Myocyte (in vitro differentiated cells): ENCODE measurements around the gene NINL. TPM values are rescaled to one million over a fixed set of nuclear protein-coding genes. Genes with fewer than 3 reads are reported as not detected.

Experiments
- DNase-seq: peaks from one replicate; pipeline ENCODE4 v3.0.0-alpha.2; 2012; ENCODE audit warnings: low read depth
- total RNA-seq: library from RNA; depleted of rRNA; stranded (reverse); fragments of >200 nt; gene quantifications from 2 replicates; pipeline ENCODE4 v1.2.3, GENCODE V29; 2014

NINL gene
- total RNA-seq, 1 donor from 2014 or later = 4.7 TPM

DNA sequence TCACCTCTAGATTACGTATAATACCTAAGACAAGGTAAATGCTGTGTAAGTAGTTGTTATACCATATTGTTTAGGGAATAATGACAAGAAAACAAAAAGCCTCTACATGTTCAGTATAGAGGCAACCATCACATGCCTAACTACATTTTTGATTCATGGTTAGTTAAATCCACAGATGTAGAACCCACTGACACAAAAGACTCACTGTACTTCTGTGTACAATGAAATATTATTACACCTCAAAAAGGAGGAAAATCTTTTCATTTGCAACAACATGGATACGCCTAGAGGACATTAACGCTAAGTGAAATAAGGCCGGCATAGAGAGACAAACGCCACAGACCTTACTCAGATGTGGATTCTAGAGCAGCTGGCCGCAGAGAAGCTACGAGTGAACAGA, 50.5 kb downstream of the NINL start:
- no peak for DNase-seq

DNA sequence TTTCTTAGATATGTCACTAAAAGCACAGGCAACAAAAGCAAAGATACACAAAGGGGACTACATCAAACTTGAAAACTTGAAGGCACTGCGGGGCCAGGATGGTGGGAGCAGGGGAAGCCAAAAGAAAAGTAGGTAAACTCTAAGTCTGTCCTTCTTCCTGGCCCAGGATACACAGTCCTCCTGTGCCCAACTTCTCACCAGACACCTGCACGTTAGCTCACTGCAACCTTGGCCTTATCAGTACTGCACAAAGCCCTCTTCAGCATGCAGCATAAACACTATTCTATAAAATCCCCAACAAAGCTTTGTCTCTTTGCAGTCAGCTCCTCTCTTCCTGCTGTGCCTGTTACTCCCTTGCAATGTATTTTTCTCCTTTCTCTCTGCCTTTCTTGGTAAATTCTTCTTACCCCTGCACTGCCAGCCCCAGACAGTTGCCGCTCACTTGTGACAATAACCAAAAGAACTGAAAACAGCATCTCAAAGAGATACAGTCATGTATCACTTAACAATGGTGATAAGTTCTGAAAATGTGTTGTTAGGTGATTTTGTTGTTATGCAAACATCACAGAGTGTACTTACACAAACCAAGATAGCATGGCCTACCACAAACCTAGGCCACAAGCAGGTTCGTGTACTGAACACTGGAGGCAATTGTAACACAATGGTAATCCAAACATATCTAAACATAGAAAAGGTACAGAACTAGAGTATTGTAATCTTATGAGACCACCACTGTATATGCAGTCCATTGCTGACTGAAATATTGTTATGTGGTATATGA, 51.2 kb downstream of the NINL start:
- no peak for DNase-seq

DNA sequence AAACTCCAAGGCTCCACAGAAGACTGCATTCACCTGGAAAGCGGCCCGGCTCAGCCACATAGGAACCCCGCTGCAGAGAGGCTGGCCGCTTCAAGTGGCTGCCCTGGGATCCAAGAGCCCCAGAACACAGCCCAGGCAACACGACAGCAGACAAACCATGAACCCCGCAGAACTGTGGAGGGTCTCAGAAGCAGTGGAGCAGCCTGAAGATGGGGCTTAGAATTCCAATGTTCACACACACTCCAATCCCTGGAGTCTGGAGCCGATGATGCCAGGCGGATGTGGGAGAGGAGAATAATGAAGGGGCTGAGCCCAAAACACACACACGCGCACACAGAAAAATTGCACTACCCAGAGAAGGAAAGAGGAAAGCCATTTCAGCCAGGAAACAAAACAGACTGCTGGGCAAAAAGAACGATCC, 52.4 kb downstream of the NINL start:
- DNase-seq = no peak

DNA sequence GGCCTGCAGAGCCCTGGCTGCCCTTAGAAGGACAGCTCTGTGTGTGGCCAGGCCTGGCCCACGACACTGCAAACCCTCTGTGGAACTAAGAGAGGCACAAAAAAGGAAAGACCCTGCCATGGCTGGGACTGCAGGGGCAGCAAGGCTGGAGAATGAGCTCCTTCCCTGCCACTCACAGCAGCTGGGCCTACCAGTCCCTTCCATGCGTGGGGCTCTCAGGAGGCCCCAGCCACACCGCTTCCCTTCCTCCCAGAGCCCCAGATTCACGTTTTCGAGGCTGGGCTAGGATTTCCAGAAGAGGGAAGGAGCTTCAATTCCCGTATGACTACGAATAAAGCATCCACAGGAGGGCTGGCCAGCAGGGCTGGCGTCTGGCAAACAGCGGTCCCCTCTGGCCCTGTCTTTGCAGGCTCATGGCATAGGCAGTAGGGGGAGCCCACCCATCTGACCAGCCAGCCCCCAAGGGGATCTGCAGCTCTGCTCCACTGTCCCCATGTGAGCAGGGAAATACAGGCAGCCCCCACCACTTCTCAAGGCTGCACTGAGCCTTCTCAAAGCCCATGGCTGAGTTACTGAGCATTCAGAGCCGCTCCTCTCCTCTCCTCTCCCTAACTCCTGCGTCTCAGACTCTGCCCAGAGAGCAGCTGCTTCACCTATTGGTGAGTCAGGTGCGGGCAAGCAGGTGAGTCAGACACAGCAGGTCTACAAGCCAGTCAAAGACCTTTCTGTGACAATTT, 53.1 kb downstream of the NINL start:
- DNase-seq = no peak

DNA sequence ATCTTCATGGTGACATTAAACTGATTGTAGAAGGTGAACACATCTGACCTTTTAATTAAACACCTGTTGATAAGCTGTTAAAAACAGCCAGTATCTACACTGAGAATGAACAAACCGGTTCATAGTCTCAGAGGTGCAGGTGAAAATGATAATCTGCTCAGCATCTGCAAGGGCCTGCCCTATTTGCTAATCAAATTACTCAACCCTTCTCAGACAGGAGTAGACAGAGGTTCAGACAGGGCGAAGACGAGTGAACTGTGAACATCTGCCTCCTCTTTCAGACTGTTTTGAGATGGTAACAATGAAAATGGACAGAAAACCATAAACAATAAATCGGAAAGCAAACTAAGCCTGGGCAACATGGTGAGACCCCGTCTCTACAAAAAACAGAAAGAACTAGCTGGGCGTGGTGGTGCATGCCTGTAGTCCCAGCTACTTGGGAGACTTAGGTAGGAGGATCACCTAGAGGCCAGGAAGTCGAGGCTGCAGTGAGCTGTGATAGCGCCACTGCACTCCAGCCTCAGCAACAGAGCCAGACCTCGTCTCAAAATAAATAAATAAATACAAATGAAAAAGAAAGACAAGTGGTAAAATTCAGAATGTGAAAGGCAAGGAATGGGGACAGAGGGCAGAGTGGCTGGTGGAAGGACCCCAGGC, 55.9 kb downstream of the NINL start:
- DNase-seq = no peak

DNA sequence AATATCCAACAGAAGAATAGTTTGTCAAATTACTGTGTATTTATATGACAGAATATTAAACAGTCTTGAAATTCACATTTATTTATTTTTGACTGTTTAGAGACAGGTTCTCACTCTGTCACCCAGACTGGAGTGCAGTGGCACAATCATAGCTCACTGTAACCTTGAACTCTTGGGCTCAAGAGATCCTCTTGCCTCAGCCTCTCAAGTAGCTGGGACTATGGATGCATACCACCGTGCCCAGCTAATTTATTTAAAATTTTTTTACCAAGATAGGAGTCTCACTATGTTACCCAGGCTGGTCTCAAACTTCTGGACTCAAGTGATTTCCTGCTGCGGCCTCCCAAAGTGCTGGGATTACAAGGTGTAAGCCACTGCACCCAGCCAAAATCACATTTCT, 57.4 kb downstream of the NINL start:
- no peak for DNase-seq

DNA sequence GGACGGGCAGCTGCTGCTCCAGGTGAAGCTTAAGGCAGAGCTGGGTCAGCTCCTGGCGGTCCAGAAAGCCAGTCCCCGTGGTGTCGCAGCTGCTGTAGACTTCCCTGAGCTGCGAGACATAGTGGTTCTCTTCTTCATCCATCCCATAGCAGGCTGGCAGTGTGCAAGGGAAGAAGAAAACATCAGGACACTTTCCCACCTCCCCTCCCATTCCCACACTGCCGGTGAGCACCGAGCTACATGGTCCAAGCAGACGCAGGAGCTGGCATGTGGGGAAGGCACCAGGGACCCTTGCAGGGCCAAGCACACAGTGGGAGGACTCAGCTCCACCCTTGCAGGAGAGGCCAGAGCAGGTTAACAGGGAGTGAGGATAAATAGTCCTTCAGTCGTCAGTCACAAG, 58.9 kb downstream of the NINL start:
- DNase-seq = no peak

DNA sequence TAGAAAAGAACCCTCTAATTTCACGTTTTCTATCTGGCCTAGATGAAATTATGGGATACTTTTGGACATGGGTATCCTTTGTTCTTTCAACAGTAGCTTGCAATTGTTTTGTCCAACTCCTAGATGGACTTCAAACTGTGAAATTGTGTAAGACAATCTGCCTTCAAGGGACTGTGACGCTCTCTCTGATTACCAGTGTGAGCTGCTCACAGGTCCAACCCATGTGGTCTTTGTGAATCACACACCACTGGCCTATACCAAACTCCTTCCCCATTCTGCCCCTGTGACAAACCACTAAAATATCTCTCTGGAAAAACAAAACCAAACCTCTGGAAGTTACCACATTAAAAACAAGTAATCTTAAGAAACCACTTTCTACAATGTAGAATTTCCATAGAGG, 59.5 kb downstream of the NINL start:
- peak; percentile 84 for DNase-seq

DNA sequence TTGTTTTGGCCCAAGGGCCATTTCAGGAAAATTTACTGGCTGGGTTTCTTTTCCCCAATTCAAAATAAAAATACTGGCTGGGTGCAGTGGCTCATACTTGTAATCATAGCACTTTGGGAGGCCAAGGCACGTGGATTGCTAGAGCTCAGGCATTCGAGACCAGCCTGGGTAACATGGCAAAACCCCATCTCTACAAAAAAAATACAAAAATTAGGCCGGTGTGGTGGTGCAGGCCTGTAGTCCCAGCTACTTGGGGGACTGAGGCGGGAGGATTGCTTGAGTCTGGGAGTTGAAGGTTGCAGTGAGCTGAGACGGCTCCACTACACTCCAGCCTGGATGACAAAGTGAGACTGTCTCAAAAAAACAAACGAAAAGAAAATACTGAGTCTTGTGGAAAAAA, 60.0 kb downstream of the NINL start:
- no peak for DNase-seq

DNA sequence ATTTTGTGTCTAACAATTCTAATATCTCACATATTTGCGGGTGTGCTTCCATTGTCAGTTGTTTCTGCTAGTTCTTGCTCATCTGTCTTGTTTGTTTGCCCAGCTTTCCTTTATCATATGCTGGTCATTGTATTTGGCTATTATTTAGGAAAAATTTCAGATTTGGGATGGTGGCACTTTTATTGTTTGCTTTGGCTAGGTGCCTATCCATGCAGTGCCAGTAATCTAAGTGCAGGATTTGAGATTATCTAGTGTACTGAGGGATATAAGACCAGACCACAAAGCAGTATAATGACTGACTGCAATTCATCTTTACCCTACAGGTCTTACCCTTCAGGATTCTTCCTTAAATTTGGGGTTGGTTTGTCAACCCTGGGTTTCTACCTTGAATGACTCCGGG, 63.9 kb downstream of the NINL start:
- no peak for DNase-seq

DNA sequence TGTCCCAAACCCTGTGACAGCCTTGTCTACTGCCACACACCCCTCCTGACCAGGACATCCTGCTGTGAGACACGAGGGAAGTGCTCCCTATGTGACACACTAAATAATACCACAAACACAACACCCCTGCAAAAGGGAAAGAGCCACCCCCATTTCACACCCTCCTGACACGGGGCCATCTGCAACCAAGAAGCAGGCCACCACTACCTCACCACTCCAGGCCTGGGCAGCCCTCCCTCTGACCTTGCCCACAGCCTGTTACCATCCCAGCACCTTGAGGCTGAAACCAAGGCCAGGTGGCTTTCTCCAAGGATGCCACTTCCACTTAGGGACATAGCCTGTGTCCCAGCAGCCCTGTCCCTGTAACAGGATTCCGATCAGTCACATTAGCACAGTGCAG, 68.2 kb downstream of the NINL start:
- no peak for DNase-seq

DNA sequence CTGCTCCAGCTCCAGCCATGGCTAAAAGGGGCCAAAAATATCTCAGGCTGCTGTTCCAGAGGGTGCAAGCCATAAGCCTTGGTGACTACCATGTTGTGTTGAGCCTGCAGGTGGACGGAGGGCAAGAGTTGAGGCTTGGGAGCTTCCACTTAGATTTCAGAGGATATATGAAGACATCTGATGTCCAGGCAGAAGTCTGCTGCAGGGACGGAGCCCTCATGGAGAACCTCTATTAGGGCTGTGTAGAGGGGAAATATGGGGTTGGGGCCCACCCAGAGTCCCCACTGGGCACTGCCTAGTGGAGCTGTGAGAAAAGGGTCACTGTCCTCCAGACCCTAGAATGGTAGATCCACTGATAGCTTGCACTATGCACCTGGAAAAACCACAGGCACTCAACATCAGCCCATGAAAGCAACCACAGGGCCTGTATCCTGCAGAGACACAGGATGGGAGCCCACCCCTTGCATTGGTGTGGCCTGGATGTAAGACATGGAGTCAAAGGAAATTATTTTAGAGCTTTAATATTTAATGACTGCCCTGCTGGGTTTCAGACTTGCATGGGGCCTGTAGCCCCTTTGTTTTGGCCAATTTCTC, 70.5 kb downstream of the NINL start:
- no peak for DNase-seq

DNA sequence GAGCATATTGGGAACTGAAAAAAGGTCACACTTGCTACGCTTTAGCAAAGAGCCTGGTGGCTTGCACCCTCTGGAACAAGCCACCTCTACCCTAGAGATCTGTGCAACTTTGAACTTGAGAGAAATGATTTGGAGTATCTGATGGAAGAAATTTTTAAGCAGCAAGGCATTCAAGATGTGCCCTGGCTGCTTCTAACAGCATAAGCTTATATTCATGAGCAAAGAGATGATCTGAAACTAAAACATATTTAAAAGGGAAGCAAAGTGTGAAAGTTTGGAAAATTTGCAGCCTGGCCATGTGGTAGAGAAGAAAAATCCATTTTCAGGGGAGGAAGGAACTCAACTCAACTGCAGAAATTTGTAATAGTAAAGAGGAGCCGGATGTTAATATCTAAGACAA, 71.1 kb downstream of the NINL start:
- DNase-seq = no peak

DNA sequence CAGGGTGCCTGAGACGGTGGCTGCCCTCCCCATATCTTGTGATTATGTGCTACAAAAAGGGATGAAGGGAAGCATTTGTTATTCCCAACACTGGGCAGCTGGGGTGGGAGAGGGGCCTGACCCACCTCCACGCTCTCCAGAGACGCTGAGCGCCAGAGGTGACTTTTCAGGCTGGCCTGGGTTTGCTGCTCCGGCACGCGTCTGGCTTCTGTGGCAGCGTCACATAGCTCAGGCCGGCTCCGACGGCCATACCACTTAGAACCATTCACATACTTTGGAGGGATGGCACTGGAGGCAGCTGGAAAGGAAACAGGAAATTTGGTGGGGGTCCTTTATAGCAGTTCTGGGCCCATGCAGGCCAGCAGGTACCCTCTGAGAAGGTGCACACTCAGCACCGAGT, 72.6 kb downstream of the NINL start:
- no peak for DNase-seq

DNA sequence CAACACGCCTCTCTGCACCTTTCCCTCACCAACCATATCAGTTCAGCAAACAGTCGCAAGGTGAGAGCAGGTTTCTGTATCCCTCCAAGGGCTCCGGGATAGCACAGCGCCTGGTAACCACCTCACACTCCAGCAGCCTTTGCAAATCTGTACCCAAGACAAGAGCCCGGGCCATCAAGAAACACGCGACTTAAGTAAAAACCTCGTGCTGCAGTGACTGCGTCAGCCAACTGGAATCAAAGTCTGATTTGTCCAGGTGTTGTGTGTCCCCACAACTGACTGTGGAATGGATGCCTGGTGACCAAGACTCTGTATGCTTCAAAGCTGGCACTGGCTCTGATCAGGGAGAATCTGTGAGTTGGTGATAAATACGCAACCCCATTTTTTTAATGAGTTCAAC, 74.1 kb downstream of the NINL start:
- no peak for DNase-seq

DNA sequence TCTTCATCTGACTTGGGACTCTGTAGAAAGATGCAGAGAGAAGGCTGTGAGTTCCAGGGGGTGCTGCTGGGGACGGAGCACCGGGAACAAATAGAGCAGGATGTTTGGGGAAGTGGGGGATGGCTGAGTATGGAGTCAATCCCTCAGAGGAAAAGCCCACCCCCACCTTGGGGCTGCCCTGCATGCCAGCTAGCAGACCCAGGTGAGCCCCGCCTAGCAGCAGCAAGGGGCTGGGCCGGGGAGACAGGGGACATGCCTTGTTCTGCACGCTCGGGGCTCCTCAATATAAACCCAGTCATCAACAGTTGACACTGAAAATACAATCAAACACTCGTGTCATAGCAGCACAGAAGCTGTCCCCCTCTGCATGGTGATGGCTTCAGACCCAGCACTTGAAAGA, 74.6 kb downstream of the NINL start:
- DNase-seq = no peak

DNA sequence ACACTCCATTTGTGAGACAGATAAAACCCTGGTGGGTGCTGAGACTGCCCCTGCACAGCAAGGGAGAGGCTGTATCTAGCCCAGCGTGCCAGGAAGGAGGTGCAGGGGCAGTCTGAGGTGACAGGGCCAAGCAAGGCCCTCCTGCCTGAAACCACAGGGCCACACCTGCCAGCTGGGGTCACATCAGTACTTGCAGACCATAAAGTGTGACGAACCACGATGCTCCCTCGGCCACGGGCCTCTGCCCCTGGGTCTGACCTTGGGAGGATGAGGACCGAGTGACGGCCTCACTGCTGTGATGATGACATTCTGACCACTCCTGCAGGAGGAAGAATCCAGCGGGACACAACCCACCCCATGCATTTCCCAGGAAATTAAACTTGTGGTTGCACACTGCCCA, 75.1 kb downstream of the NINL start:
- no peak for DNase-seq

DNA sequence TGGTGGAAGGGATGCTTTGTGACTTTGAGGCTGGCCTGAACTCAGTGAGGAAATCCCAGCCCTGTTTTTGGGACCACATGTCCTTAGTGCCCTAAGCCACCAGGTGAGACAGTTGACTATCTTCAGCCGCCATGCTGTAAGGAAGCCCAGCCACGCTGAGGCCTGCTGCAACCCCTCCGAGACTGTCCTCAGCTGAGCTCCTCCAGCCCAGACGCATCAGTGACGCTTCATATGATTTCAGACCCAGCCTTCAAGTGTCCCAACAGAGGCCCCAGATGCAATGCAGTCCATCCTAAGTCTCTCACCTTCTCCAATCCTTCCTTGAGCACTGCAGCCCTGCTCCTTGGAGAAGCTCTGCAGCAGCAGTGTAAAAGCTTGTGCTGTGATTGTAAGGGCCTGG, 76.2 kb downstream of the NINL start:
- no peak for DNase-seq

DNA sequence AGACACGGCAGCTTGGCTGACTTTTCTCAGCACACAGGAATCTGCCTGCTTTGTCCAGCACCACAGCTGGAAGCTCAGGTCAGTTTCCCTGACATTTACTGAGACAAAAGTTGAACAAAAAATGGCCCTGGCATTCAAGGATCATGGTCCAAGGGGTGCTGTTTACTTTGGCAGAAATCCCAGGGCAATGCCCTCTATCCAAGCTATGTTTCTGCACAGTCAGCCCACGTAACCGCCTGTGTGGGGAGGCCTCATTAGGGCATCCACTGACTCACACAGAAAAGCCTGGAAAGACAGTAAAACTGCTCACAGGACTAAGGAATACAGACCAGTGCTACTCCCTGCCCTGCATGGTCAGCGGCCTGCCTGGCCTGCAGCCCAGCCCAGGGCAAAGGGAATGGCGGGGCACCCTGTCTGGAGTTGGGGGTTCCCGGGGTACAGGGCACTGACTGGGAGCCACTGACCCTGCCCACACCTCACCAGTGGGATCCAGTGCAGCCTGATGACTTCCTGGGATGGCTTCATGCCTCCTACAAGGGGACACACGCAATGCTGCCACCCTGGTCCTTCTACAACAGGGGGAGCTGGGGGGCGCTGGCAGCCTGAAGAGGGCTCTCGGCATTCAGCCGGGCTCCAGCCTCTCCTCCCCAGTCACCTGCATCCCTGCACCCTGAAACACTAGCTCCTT, 77.1 kb downstream of the NINL start:
- peak; percentile 83 for DNase-seq

DNA sequence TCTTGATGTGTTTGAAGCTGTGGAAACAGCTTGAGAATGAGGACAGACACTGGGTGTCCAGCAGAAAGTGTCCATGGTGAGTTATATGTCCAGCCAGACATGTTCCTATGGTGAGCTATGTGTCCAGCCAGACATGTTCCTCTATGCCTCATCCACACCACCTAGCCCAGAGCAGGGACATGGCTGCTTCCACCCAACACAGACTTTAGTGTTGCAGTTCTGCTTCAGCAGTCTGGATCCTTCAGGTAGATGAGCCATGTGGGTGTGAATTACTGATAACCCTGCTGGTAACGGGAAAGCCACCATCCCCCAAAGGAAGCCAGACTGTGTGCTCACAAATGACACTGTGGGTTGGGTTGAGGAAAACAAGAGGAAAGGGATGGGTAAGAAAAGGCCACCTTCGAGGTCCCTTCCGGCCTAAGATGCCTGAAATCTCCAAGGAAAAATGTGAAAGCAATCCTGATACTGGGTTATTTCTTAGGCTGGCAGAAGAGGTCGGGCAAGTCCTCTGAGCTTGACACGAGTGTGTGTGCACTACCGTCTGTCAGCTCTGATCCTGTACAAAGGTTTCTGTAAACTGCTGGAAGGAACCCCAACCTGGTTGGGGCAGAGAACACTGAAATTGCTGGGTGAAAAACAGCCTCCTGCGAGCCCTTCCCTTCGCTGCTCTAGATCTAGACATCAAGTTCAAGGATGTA, 77.8 kb downstream of the NINL start:
- DNase-seq = no peak
